PC-3 (cell line): Measurements from ENCODE around the gene USP40. TPM values are rescaled to one million over a fixed set of nuclear protein-coding genes. Genes with fewer than 3 reads are reported as not detected.

ENCODE experiments used
- ATAC-seq: fragments of 200-7000 bp; cut with Tn5 transposase; 2 replicates; pipeline ENCODE4 v1.9.1; 2020; ENCODE audit warnings: mild to moderate bottlenecking, moderate library complexity
- BruUV-seq: library from RNA; stranded (reverse); fragments of 400-500 nt; replicated peaks from 2 replicates; lab custom pipeline; 2021; lab: Mats Ljungman, UMichigan
- CTCF ChIA-PET: fragments of 300-600 bp; sonication (Branson Sonifier 250); formaldehyde crosslinking; loops from one replicate; lab custom pipeline; 2022; ENCODE audit warnings: antibody characterized with exemption; lab: Charles Lee
- POLR2A ChIA-PET: fragments of 300-600 bp; sonication (Branson Sonifier 250); formaldehyde crosslinking; loops from one replicate; lab custom pipeline; 2022; ENCODE audit warnings: antibody characterized with exemption; ENCODE audit not compliant: unreplicated experiment; lab: Charles Lee
- DNase-seq: peaks from one replicate; pipeline ENCODE4 v3.0.0-alpha.2; 2015
- H2AFZ ChIP-seq: fragments of 300-600 bp; sonication (generic); 2 replicates; pipeline ENCODE4 v1.6.0; 2016; ENCODE audit warnings: antibody characterized with exemption, low read length
- H3F3A ChIP-seq: fragments of 300-600 bp; sonication (generic); one replicate; pipeline ENCODE4 v1.6.0; 2017; ENCODE audit warnings: antibody characterized with exemption, low read length, control low read depth, mild to moderate bottlenecking; ENCODE audit not compliant: unreplicated experiment
- H3K27ac ChIP-seq: fragments of 300-600 bp; sonication (generic); 2 replicates; pipeline ENCODE4 v1.5.1; 2016; ENCODE audit warnings: mild to moderate bottlenecking, low read length
- H3K27me3 ChIP-seq: fragments of 300-600 bp; sonication (generic); 2 replicates; pipeline ENCODE4 v1.6.1; 2016; ENCODE audit warnings: low read length, mixed read lengths
- H3K36me3 ChIP-seq: fragments of 300-600 bp; sonication (generic); 2 replicates; pipeline ENCODE4 v1.6.1; 2016; ENCODE audit warnings: low read depth, mixed run types, low read length, mixed read lengths
- H3K4me1 ChIP-seq: fragments of 300-600 bp; sonication (generic); 2 replicates; pipeline ENCODE4 v1.5.1; 2016; ENCODE audit warnings: low read length; ENCODE audit not compliant: insufficient read depth
- H3K4me2 ChIP-seq: fragments of 300-600 bp; sonication (generic); 2 replicates; pipeline ENCODE4 v1.6.0; 2016; ENCODE audit warnings: low read length
- H3K4me3 ChIP-seq: fragments of 300-600 bp; sonication (generic); 2 replicates; pipeline ENCODE4 v1.5.1; 2016; ENCODE audit warnings: mild to moderate bottlenecking, low read length, mixed read lengths
- H3K79me2 ChIP-seq: fragments of 300-600 bp; sonication (generic); 2 replicates; pipeline ENCODE4 v1.6.1; 2017; ENCODE audit warnings: low read length, mixed read lengths
- H3K9ac ChIP-seq: fragments of 300-600 bp; sonication (generic); 2 replicates; pipeline ENCODE4 v1.6.0; 2016; ENCODE audit warnings: mild to moderate bottlenecking, low read length
- H3K9me2 ChIP-seq: fragments of 300-600 bp; sonication (generic); replicated peaks from 2 replicates; pipeline ENCODE4 v1.6.1; 2016; ENCODE audit warnings: mixed run types, low read length, mixed read lengths
- H3K9me3 ChIP-seq: fragments of 300-600 bp; sonication (generic); 2 replicates; pipeline ENCODE4 v1.6.1; 2016; ENCODE audit warnings: low read length, mixed read lengths
- H4K20me1 ChIP-seq: fragments of 300-600 bp; sonication (generic); 2 replicates; pipeline ENCODE4 v1.6.1; 2016; ENCODE audit warnings: low read length, mixed read lengths
- EZH2 ChIP-seq: fragments of 300-600 bp; sonication (generic); IDR thresholded peaks from one replicate; pipeline ENCODE4 v1.6.1; 2017; ENCODE audit warnings: antibody characterized with exemption, mild to moderate bottlenecking, low read length; ENCODE audit not compliant: unreplicated experiment
- EZH2phosphoT487 ChIP-seq: fragments of 300-600 bp; sonication (generic); IDR thresholded peaks from 2 replicates; pipeline ENCODE4 v1.6.1; 2018; ENCODE audit warnings: mild to moderate bottlenecking, antibody characterized with exemption, low read length, borderline replicate concordance
- intact Hi-C: fragments of 100-400 bp; cut with micrococcal nuclease; formaldehyde crosslinking; loops from 2 replicates; pipeline ENCODE4 v1.9.0; 2023
- total RNA-seq: library from RNA; depleted of rRNA; stranded (reverse); fragments of >200 nt; gene quantifications from 2 replicates; pipeline ENCODE4 v1.2.3, GENCODE V29; 2014
- TF ChIP-seq, protein P1 (sequence below): fragments of 300-600 bp; sonication (generic); conservative IDR thresholded peaks from 2 replicates; pipeline ENCODE4 v1.5.1; 2017; ENCODE audit warnings: antibody characterized with exemption, low read depth, mild to moderate bottlenecking, low read length

USP40 gene
- total RNA-seq, 1 experiment from 2014 or later: 32.1 TPM

DNA sequence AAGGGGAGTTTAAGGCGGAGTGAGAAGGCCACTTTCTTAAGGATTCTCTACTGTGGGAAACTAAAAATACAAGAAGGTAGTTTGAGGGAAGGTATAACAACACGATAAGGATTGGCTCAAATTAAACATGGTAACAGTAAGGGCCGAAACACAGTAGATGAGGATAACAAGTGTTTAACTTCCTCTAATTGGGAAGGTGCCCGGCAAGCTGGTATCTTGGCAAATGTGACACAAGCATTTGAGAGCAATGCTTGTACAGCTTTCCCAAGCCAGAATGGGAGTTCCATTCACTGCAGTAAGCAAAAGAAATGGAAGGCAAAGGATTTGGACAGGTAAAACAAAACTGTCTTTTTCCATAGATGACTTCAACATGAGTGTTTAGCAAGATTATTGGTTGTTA is 19.8 kb downstream of the USP40 start:
- no peaks in the 10 kb centered on the region for H4K20me1 ChIP-seq
- no peaks in the 10 kb centered on the region for H3K9me3 ChIP-seq
- no peak for DNase-seq
- H3K79me2 ChIP-seq: no peaks in the 10 kb centered on the region
- H3F3A ChIP-seq: no peaks in the 10 kb centered on the region
- no peaks in the 10 kb centered on the region for H3K9me2 ChIP-seq
- TF ChIP-seq, protein P1, sequence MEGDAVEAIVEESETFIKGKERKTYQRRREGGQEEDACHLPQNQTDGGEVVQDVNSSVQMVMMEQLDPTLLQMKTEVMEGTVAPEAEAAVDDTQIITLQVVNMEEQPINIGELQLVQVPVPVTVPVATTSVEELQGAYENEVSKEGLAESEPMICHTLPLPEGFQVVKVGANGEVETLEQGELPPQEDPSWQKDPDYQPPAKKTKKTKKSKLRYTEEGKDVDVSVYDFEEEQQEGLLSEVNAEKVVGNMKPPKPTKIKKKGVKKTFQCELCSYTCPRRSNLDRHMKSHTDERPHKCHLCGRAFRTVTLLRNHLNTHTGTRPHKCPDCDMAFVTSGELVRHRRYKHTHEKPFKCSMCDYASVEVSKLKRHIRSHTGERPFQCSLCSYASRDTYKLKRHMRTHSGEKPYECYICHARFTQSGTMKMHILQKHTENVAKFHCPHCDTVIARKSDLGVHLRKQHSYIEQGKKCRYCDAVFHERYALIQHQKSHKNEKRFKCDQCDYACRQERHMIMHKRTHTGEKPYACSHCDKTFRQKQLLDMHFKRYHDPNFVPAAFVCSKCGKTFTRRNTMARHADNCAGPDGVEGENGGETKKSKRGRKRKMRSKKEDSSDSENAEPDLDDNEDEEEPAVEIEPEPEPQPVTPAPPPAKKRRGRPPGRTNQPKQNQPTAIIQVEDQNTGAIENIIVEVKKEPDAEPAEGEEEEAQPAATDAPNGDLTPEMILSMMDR: no peak
- TF ChIP-seq EZH2 (no peak), EZH2phosphoT487 (no peak)
- H3K4me3 ChIP-seq: no peak overlapping the region
- POLR2A ChIA-PET: no interaction called here
- BruUV-seq: no TSS peak
- no peak for ATAC-seq
- intact Hi-C loops: no loop called here
- 0 out of 2 replicates have a peak, but pooled peaks cover 9% of the 10 kb centered on the region for H3K4me1 ChIP-seq
- peaks cover 26% of the 10 kb centered on the region for H3K36me3 ChIP-seq
- H3K4me2 ChIP-seq: no peak overlapping the region
- no peak overlapping the region for H3K9ac ChIP-seq
- no peaks in the 10 kb centered on the region for H3K27me3 ChIP-seq
- CTCF ChIA-PET: no interaction called here
- no peak overlapping the region for H3K27ac ChIP-seq
- no peak overlapping the region for H2AFZ ChIP-seq

DNA sequence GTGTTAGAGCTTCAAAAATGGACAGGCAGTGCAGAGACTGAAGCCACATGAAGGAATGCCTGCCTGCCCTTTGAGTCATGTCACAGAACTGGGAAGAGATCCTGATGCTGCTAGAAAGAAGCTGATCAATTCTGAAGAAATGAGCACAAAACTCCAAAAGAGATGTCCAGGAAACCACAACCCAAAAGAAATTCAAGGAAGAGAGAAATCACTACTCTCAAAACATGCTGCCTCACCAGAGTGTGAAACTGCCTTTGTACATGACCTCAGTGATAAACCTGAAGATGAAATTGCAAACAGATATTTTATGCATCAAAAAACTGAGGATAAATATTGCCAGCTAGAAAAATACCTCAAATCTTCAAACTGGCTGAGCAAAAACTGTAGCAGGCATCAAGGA is 20.5 kb downstream of the USP40 start:
- Histone ChIP-seq H3K4me3 (no peak overlapping the region), H3K9ac (no peak overlapping the region), H3K4me1 (0 out of 2 replicates have a peak, but pooled peaks cover 2% of the 10 kb centered on the region), H3K9me3 (no peaks in the 10 kb centered on the region), H4K20me1 (no peaks in the 10 kb centered on the region), H3K27me3 (no peaks in the 10 kb centered on the region), H3K79me2 (no peaks in the 10 kb centered on the region), H3K9me2 (no peaks in the 10 kb centered on the region), H3K27ac (no peak overlapping the region), H2AFZ (no peak overlapping the region), H3K4me2 (no peak overlapping the region), H3K36me3 (peaks cover 26% of the 10 kb centered on the region), H3F3A (no peaks in the 10 kb centered on the region)
- TF ChIP-seq EZH2phosphoT487 (no peak), EZH2 (no peak)
- TF ChIP-seq, protein P1: no peak
- ATAC-seq (no peak), DNase-seq (no peak)
- no TSS peak for BruUV-seq
- POLR2A ChIA-PET: no interaction called here
- CTCF ChIA-PET: no interaction called here
- intact Hi-C loops: no loop called here

DNA sequence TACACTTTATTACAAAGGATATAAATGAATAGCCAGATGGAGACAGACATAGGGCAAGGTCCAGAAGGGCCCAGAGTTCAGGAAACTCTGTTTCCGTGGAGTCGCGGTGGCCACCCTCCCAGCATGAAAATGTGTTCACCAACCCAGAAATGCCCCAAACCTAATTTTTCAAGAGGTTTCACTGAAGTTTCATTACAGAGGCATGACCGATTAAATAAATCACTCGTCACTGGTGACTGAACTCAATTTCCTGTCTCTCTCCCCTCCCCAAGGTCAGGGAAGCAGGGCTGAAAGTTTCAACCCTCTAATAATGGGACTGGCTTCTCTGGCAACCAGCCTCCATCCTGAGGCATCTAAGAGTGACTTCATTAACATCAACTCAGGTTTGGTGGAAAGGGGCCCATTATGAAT is 22.4 kb downstream of the USP40 start:
- no peaks in the 10 kb centered on the region for H3F3A ChIP-seq
- H4K20me1 ChIP-seq: no peaks in the 10 kb centered on the region
- TF ChIP-seq, protein P1: no peak
- no peak for TF ChIP-seq EZH2
- TF ChIP-seq EZH2phosphoT487: no peak
- no peak overlapping the region for H3K4me2 ChIP-seq
- H3K27me3 ChIP-seq: no peaks in the 10 kb centered on the region
- no peak overlapping the region for H3K27ac ChIP-seq
- POLR2A ChIA-PET: no interaction called here
- CTCF ChIA-PET: no interaction called here
- H3K9me3 ChIP-seq: no peaks in the 10 kb centered on the region
- peaks cover 24% of the 10 kb centered on the region for H3K36me3 ChIP-seq
- no peak overlapping the region for H3K9ac ChIP-seq
- BruUV-seq: no TSS peak
- intact Hi-C loops: no loop called here
- H3K4me3 ChIP-seq: no peak overlapping the region
- no peak overlapping the region for H2AFZ ChIP-seq
- DNase-seq: no peak
- H3K79me2 ChIP-seq: no peaks in the 10 kb centered on the region
- H3K4me1 ChIP-seq: no peaks in the 10 kb centered on the region
- no peaks in the 10 kb centered on the region for H3K9me2 ChIP-seq
- no peak for ATAC-seq
